Endothelial cell (in vitro differentiated cells): ENCODE results near the gene SLCO6A1. TPM values are rescaled to one million over a fixed set of nuclear protein-coding genes. Genes with fewer than 3 reads are reported as not detected.
A peak's percentile ranks its signal among the peaks of the same experiment; 100 is the strongest.

Source experiments
- DNase-seq: peaks from one replicate; pipeline ENCODE4 v3.0.0; 2021; ENCODE audit warnings: low spot score
- H3K27ac Mint-ChIP-seq: one replicate; pipeline ENCODE4 v1.8.0; 2021; ENCODE audit warnings: mixed read lengths, inconsistent platforms; ENCODE audit not compliant: unreplicated experiment
- H3K27me3 Mint-ChIP-seq: one replicate; pipeline ENCODE4 v1.8.0; 2021; ENCODE audit warnings: mild to moderate bottlenecking, moderate library complexity, mixed read lengths, inconsistent platforms; ENCODE audit not compliant: unreplicated experiment
- H3K36me3 Mint-ChIP-seq: one replicate; pipeline ENCODE4 v1.8.0; 2021; ENCODE audit warnings: mild to moderate bottlenecking, low read depth, mixed read lengths, inconsistent platforms; ENCODE audit not compliant: unreplicated experiment
- H3K4me1 Mint-ChIP-seq: one replicate; pipeline ENCODE4 v1.8.0; 2021; ENCODE audit warnings: mild to moderate bottlenecking, mixed read lengths, inconsistent platforms; ENCODE audit not compliant: unreplicated experiment
- H3K4me3 Mint-ChIP-seq: one replicate; pipeline ENCODE4 v1.8.0; 2021; ENCODE audit warnings: mild to moderate bottlenecking, mixed read lengths, inconsistent platforms; ENCODE audit not compliant: unreplicated experiment
- H3K9me3 Mint-ChIP-seq: one replicate; pipeline ENCODE4 v1.8.0; 2021; ENCODE audit warnings: mixed read lengths, inconsistent platforms; ENCODE audit not compliant: unreplicated experiment
- CTCF ChIP-seq: fragments of 200-600 bp; sonication (generic); IDR thresholded peaks from one replicate; pipeline ENCODE4 v1.5.0; 2021; ENCODE audit warnings: antibody characterized with exemption; ENCODE audit not compliant: unreplicated experiment
- total RNA-seq: library from RNA; stranded (reverse); fragmentation: NEBNext Ultra II Directional; extraction: Animal tissue kit (Norgen Biotek cat#: 25700); gene quantifications from one replicate; pipeline ENCODE4 v1.2.1, GENCODE V29; 2021; ENCODE audit not compliant: unreplicated experiment

Gene SLCO6A1
- total RNA-seq, 1 donor from 2014 or later = 0.51 TPM

GRCh38 chr5:102453716-102454115 is 45.1 kb downstream of the SLCO6A1 start:
- DNase-seq = no peak
- no peaks in the 10 kb centered on the region for H3K4me1 Mint-ChIP-seq
- no peak for TF ChIP-seq CTCF
- no peak overlapping the region for H3K27ac Mint-ChIP-seq
- no peaks in the 10 kb centered on the region for H3K27me3 Mint-ChIP-seq
- H3K36me3 Mint-ChIP-seq = no peaks in the 10 kb centered on the region
- H3K9me3 Mint-ChIP-seq = no peaks in the 10 kb centered on the region
- no peak overlapping the region for H3K4me3 Mint-ChIP-seq

GRCh38 chr5:102451082-102451481 is 47.7 kb downstream of the SLCO6A1 start:
- no peak overlapping the region for H3K27ac Mint-ChIP-seq
- no peaks in the 10 kb centered on the region for H3K4me1 Mint-ChIP-seq
- no peaks in the 10 kb centered on the region for H3K9me3 Mint-ChIP-seq
- DNase-seq = no peak
- no peak for TF ChIP-seq CTCF
- no peaks in the 10 kb centered on the region for H3K27me3 Mint-ChIP-seq
- H3K4me3 Mint-ChIP-seq = no peak overlapping the region
- no peaks in the 10 kb centered on the region for H3K36me3 Mint-ChIP-seq

- no peaks in the 10 kb centered on the region for H3K36me3 Mint-ChIP-seq
- TF ChIP-seq CTCF = peak; percentile 37
Measured at GRCh38 chr5:102450313-102450990, 48.3 kb downstream of the SLCO6A1 start.

DNA sequence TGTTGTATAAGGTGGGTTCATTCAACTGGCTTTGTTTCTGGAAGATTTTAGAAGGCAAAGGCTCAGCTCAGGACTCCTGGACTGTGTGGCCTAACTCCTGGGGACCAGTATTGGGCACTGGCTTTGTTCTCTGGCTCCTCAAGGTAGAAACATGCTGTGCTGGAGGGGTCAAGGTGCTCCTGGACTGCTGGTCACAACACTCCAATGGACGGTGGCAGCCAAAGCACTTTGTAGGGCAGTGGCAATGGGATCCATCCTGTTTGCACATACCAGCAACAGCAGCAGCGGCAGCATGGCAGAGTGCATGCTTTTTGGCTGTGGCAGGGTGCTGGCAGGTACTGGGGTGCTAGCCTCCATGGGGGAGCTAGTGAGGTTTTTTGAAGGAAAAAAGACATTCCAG is 65.3 kb downstream of the SLCO6A1 start:
- no peaks in the 10 kb centered on the region for H3K36me3 Mint-ChIP-seq
- no peaks in the 10 kb centered on the region for H3K27me3 Mint-ChIP-seq
- no peaks in the 10 kb centered on the region for H3K9me3 Mint-ChIP-seq
- H3K4me3 Mint-ChIP-seq = no peak overlapping the region
- TF ChIP-seq CTCF = no peak
- no peaks in the 10 kb centered on the region for H3K4me1 Mint-ChIP-seq
- H3K27ac Mint-ChIP-seq = no peak overlapping the region
- DNase-seq = no peak

More at GRCh38 chr5:102450313-102450990, 48.3 kb downstream of the SLCO6A1 start:
- Mint-ChIP-seq H3K27ac (no peak overlapping the region), H3K4me3 (no peak overlapping the region), H3K4me1 (no peaks in the 10 kb centered on the region), H3K27me3 (no peaks in the 10 kb centered on the region), H3K9me3 (no peaks in the 10 kb centered on the region)
- DNase-seq = no peak

DNA sequence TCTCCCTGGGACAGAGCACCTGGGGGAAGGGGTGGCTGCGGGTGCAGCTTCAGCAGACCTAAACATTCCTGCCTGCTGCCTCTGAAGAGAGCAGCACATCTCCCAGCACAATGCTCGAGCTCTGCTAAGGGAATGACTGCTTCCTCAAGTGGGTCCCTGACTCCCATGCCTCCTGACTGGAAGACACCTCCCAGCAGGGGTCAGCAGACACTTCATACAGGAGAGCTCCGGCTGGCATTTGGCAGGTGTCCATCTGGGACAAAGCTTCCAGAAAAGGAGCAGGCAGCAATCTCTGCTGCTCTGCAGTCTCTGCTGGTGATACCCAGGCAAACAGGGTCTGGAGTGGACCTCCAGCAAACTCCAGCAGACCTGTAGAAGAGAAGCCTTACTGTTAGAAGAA is 77.2 kb downstream of the SLCO6A1 start:
- H3K4me3 Mint-ChIP-seq = no peak overlapping the region
- H3K27me3 Mint-ChIP-seq = peaks cover 2% of the 10 kb centered on the region
- TF ChIP-seq CTCF = no peak
- no peaks in the 10 kb centered on the region for H3K9me3 Mint-ChIP-seq
- H3K27ac Mint-ChIP-seq = no peak overlapping the region
- no peaks in the 10 kb centered on the region for H3K4me1 Mint-ChIP-seq
- no peak for DNase-seq
- H3K36me3 Mint-ChIP-seq = no peaks in the 10 kb centered on the region
